Smooth muscle cell (in vitro differentiated cells): ENCODE results near the gene MLPH. TPM values are rescaled to one million over a fixed set of nuclear protein-coding genes. Genes with fewer than 3 reads are reported as not detected.

Source experiments
- DNase-seq: peaks from one replicate; lab custom pipeline; 2025; ENCODE audit not compliant: unreplicated experiment; lab: John Stamatoyannopoulos, UW
- H2AFZ ChIP-seq: fragments of 200-600 bp; sonication (generic); 2 replicates; pipeline ENCODE4 v1.6.0; 2016; ENCODE audit warnings: antibody characterized with exemption, low read depth, mild to moderate bottlenecking
- H3F3A ChIP-seq: fragments of 200-600 bp; sonication (generic); 2 replicates; pipeline ENCODE4 v1.6.0; 2017; ENCODE audit warnings: antibody characterized with exemption, low read depth
- H3K27ac ChIP-seq: fragments of 200-600 bp; sonication (generic); 2 replicates; pipeline ENCODE4 v1.5.1; 2016; ENCODE audit warnings: low read depth, mild to moderate bottlenecking
- H3K27me3 ChIP-seq: fragments of 200-600 bp; sonication (generic); 2 replicates; pipeline ENCODE4 v1.6.1; 2016; ENCODE audit warnings: low read depth, mild to moderate bottlenecking
- H3K36me3 ChIP-seq: fragments of 200-600 bp; sonication (generic); 2 replicates; pipeline ENCODE4 v1.5.1; 2016; ENCODE audit warnings: low read depth
- H3K4me1 ChIP-seq: fragments of 200-600 bp; sonication (generic); 2 replicates; pipeline ENCODE4 v1.5.1; 2016; ENCODE audit warnings: low read depth
- H3K4me2 ChIP-seq: fragments of 200-600 bp; sonication (generic); 2 replicates; pipeline ENCODE4 v1.6.0; 2016; ENCODE audit warnings: mild to moderate bottlenecking
- H3K4me3 ChIP-seq: fragments of 200-600 bp; sonication (generic); 2 replicates; pipeline ENCODE4 v1.5.1; 2016; ENCODE audit warnings: mild to moderate bottlenecking
- H3K79me2 ChIP-seq: fragments of 200-600 bp; sonication (generic); 2 replicates; pipeline ENCODE4 v1.6.0; 2016; ENCODE audit warnings: low read depth, mild to moderate bottlenecking
- H3K9ac ChIP-seq: fragments of 200-600 bp; sonication (generic); 2 replicates; pipeline ENCODE4 v1.6.0; 2016; ENCODE audit warnings: low read depth
- H3K9me3 ChIP-seq: fragments of 200-600 bp; sonication (generic); replicated peaks from 2 replicates; pipeline ENCODE4 v1.5.1; 2016; ENCODE audit warnings: low read depth
- H4K20me1 ChIP-seq: fragments of 200-600 bp; sonication (generic); 2 replicates; pipeline ENCODE4 v1.6.0; 2016; ENCODE audit warnings: low read depth
- WGBS: methylation state at CpG from one replicate; pipeline ENCODE4 v1.1.7; 2016; ENCODE audit warnings: low lambda C conversion rate; 5-methylcytosine and 5-hydroxymethylcytosine counted together
- polyA plus RNA-seq: library from polyadenylated mRNA; unstranded; fragments of >200 nt; fragmentation: Nextera tagmentation; extraction: Ambion mirVana; gene quantifications from 2 replicates; pipeline ENCODE4 v1.2.1, GENCODE V29; 2016
- total RNA-seq: library from RNA; depleted of rRNA; stranded (reverse); fragments of >200 nt; gene quantifications from 2 replicates; pipeline ENCODE4 v1.2.3, GENCODE V29; 2014
- TF ChIP-seq, protein P1 (sequence below): fragments of 200-600 bp; sonication (generic); IDR thresholded peaks from 2 replicates; pipeline ENCODE4 v1.5.1; 2017; ENCODE audit warnings: borderline replicate concordance, mild to moderate bottlenecking, antibody characterized with exemption; ENCODE audit not compliant: insufficient read depth, poor library complexity, severe bottlenecking

MLPH gene
- total and polyA plus RNA-seq, 2 experiments from 2014 or later, result 32.8 to 36.4 TPM

DNA sequence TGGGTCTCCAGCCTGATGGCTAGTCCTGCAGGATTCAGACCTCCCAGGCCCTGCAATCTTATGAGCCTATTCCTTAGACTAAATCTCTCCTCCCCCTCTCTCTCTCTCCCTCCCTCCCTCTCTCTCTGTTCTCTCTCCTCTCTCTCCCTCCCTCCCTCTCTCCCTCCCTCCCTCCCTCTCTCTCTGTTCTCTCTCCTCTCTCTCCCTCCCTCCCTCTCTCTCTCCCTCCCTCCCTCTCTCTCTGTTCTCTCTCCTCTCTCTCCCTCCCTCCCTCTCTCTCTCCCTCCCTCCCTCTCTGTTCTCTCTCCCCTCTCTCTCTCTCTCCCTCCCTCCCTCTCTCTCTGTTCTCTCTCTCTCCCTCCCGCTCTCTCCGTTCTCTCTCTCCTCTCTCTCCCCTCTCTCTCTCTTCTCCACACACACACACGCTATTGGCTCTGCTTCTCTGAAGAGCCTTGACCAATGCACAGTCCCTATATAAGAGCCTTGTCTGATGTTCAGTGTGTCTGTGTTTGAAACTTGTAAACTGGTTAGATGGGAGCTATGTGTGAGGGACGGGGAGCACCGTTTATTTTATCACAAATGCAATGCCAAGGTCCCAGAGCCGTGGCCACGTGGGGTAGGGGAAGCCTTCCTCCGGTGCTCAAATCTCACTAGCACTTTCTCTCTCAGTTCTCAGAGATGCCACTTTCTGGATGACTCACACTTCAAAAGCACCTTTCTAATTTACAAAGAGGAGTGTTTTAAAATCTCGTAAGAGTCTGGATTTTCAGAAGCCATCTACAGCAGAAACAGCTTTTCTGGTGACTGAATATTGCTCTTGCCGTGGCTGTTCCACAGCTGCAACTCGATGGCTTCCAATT, 70.0 kb downstream of the MLPH start:
- H3F3A ChIP-seq, result no peaks in the 10 kb centered on the region
- H3K27me3 ChIP-seq, result no peaks in the 10 kb centered on the region
- no peak overlapping the region for H2AFZ ChIP-seq
- H3K4me3 ChIP-seq, result no peak overlapping the region
- H3K27ac ChIP-seq, result no peak overlapping the region
- H3K36me3 ChIP-seq, result peaks cover 17% of the 10 kb centered on the region
- no peaks in the 10 kb centered on the region for H3K79me2 ChIP-seq
- H3K4me2 ChIP-seq, result no peak overlapping the region
- no peaks in the 10 kb centered on the region for H3K4me1 ChIP-seq
- H3K9ac ChIP-seq, result no peak overlapping the region
- H4K20me1 ChIP-seq, result no peaks in the 10 kb centered on the region
- whole genome bisulfite sequencing, result 58% methylated on average over 10 of the region's 11 CpGs
- TF ChIP-seq, protein P1, sequence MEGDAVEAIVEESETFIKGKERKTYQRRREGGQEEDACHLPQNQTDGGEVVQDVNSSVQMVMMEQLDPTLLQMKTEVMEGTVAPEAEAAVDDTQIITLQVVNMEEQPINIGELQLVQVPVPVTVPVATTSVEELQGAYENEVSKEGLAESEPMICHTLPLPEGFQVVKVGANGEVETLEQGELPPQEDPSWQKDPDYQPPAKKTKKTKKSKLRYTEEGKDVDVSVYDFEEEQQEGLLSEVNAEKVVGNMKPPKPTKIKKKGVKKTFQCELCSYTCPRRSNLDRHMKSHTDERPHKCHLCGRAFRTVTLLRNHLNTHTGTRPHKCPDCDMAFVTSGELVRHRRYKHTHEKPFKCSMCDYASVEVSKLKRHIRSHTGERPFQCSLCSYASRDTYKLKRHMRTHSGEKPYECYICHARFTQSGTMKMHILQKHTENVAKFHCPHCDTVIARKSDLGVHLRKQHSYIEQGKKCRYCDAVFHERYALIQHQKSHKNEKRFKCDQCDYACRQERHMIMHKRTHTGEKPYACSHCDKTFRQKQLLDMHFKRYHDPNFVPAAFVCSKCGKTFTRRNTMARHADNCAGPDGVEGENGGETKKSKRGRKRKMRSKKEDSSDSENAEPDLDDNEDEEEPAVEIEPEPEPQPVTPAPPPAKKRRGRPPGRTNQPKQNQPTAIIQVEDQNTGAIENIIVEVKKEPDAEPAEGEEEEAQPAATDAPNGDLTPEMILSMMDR, result no peak
- DNase-seq, result no peak
- peaks cover 7% of the 10 kb centered on the region for H3K9me3 ChIP-seq

DNA sequence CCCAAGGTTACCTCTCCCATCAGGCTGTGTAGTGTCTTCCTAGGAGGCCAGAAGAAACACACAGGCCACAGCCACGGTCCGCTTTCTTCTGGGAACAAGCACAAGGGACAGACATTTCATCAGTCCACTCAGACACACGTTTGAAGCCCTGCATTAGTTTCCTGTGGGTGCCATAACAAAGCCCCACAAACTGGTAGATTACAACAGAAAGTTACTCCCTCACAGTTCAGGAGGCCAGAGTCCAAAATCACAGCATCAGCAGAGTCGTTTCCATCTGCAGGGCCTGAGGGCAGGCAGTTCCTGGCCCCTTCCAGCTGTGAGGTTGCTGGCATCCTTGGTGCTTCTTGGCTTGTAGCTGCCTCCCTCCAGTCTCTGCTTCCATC, 70.6 kb downstream of the MLPH start:
- no peak overlapping the region for H3K4me2 ChIP-seq
- no peak overlapping the region for H3K27ac ChIP-seq
- 71% methylated on average over 4 of the region's 4 CpGs for WGBS
- H3K4me3 ChIP-seq, result no peak overlapping the region
- DNase-seq, result no peak
- no peaks in the 10 kb centered on the region for H3K27me3 ChIP-seq
- no peak overlapping the region for H2AFZ ChIP-seq
- peaks cover 7% of the 10 kb centered on the region for H3K9me3 ChIP-seq
- TF ChIP-seq, protein P1, result no peak
- H3K4me1 ChIP-seq, result no peaks in the 10 kb centered on the region
- H3K9ac ChIP-seq, result no peak overlapping the region
- no peaks in the 10 kb centered on the region for H4K20me1 ChIP-seq
- H3K36me3 ChIP-seq, result peaks cover 17% of the 10 kb centered on the region
- no peaks in the 10 kb centered on the region for H3K79me2 ChIP-seq
- H3F3A ChIP-seq, result no peaks in the 10 kb centered on the region

DNA sequence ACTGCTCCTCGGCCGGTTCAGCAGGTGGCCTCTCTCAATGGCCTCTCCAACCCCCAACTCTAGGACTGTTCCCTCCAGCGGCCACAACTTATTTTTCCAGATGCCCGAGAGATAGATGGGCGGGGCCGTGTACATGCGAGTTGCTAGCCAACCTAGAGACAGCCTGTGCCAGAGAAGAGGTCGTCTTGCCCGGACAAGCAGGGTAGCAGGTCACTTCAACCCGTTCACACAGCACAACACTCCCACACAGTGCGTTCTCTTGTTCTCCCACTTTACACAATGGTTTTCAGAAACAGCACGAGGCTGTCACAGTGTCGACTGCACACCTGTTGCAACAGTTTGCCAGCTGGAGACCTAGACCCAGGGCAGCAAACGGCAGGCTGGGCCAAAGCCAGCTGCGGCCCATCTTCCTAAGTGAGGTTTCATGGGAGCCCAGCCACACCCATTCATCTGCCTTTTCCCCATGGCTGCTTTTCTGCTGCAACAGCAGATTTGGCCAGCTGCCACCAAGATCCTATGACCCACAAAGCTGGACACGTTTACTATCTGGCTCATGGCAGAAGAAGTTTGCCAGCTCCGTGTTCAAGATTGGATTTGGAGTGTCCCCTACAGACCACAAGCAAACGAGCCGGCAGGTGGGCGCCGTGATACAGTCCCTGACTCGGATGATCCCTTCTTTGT, 72.0 kb downstream of the MLPH start:
- no peak overlapping the region for H3K4me3 ChIP-seq
- H3K4me1 ChIP-seq, result no peaks in the 10 kb centered on the region
- no peaks in the 10 kb centered on the region for H3F3A ChIP-seq
- no peak overlapping the region for H3K9ac ChIP-seq
- H3K4me2 ChIP-seq, result no peak overlapping the region
- H3K79me2 ChIP-seq, result no peaks in the 10 kb centered on the region
- H3K27me3 ChIP-seq, result no peaks in the 10 kb centered on the region
- WGBS, result 84% methylated on average over 21 of the region's 22 CpGs
- no peak for DNase-seq
- TF ChIP-seq, protein P1, result no peak
- no peak overlapping the region for H3K27ac ChIP-seq
- no peaks in the 10 kb centered on the region for H4K20me1 ChIP-seq
- H3K36me3 ChIP-seq, result peaks cover 8% of the 10 kb centered on the region
- peaks cover 7% of the 10 kb centered on the region for H3K9me3 ChIP-seq
- H2AFZ ChIP-seq, result no peak overlapping the region
